Smooth muscle cell (in vitro differentiated cells): ENCODE data around the gene PRR35. TPM values are rescaled to one million over a fixed set of nuclear protein-coding genes. Genes with fewer than 3 reads are reported as not detected.

Experiments used
- DNase-seq: peaks from one replicate; lab custom pipeline; 2025; ENCODE audit not compliant: unreplicated experiment; lab: John Stamatoyannopoulos, UW
- H2AFZ ChIP-seq: fragments of 200-600 bp; sonication (generic); 2 replicates; pipeline ENCODE4 v1.6.0; 2016; ENCODE audit warnings: antibody characterized with exemption, low read depth, mild to moderate bottlenecking
- H3F3A ChIP-seq: fragments of 200-600 bp; sonication (generic); 2 replicates; pipeline ENCODE4 v1.6.0; 2017; ENCODE audit warnings: antibody characterized with exemption, low read depth
- H3K27ac ChIP-seq: fragments of 200-600 bp; sonication (generic); 2 replicates; pipeline ENCODE4 v1.5.1; 2016; ENCODE audit warnings: low read depth, mild to moderate bottlenecking
- H3K27me3 ChIP-seq: fragments of 200-600 bp; sonication (generic); 2 replicates; pipeline ENCODE4 v1.6.1; 2016; ENCODE audit warnings: low read depth, mild to moderate bottlenecking
- H3K36me3 ChIP-seq: fragments of 200-600 bp; sonication (generic); 2 replicates; pipeline ENCODE4 v1.5.1; 2016; ENCODE audit warnings: low read depth
- H3K4me1 ChIP-seq: fragments of 200-600 bp; sonication (generic); 2 replicates; pipeline ENCODE4 v1.5.1; 2016; ENCODE audit warnings: low read depth
- H3K4me2 ChIP-seq: fragments of 200-600 bp; sonication (generic); 2 replicates; pipeline ENCODE4 v1.6.0; 2016; ENCODE audit warnings: mild to moderate bottlenecking
- H3K4me3 ChIP-seq: fragments of 200-600 bp; sonication (generic); 2 replicates; pipeline ENCODE4 v1.5.1; 2016; ENCODE audit warnings: mild to moderate bottlenecking
- H3K79me2 ChIP-seq: fragments of 200-600 bp; sonication (generic); 2 replicates; pipeline ENCODE4 v1.6.0; 2016; ENCODE audit warnings: low read depth, mild to moderate bottlenecking
- H3K9ac ChIP-seq: fragments of 200-600 bp; sonication (generic); 2 replicates; pipeline ENCODE4 v1.6.0; 2016; ENCODE audit warnings: low read depth
- H3K9me3 ChIP-seq: fragments of 200-600 bp; sonication (generic); replicated peaks from 2 replicates; pipeline ENCODE4 v1.5.1; 2016; ENCODE audit warnings: low read depth
- H4K20me1 ChIP-seq: fragments of 200-600 bp; sonication (generic); 2 replicates; pipeline ENCODE4 v1.6.0; 2016; ENCODE audit warnings: low read depth
- WGBS: methylation state at CpG from one replicate; pipeline ENCODE4 v1.1.7; 2016; ENCODE audit warnings: low lambda C conversion rate; 5-methylcytosine and 5-hydroxymethylcytosine counted together
- polyA plus RNA-seq: library from polyadenylated mRNA; unstranded; fragments of >200 nt; fragmentation: Nextera tagmentation; extraction: Ambion mirVana; gene quantifications from 2 replicates; pipeline ENCODE4 v1.2.1, GENCODE V29; 2016
- total RNA-seq: library from RNA; depleted of rRNA; stranded (reverse); fragments of >200 nt; gene quantifications from 2 replicates; pipeline ENCODE4 v1.2.3, GENCODE V29; 2014
- TF ChIP-seq, protein P1 (sequence below): fragments of 200-600 bp; sonication (generic); IDR thresholded peaks from 2 replicates; pipeline ENCODE4 v1.5.1; 2017; ENCODE audit warnings: borderline replicate concordance, mild to moderate bottlenecking, antibody characterized with exemption; ENCODE audit not compliant: insufficient read depth, poor library complexity, severe bottlenecking

Gene PRR35
- total and polyA plus RNA-seq, 2 experiments from 2014 or later: not detected

DNA sequence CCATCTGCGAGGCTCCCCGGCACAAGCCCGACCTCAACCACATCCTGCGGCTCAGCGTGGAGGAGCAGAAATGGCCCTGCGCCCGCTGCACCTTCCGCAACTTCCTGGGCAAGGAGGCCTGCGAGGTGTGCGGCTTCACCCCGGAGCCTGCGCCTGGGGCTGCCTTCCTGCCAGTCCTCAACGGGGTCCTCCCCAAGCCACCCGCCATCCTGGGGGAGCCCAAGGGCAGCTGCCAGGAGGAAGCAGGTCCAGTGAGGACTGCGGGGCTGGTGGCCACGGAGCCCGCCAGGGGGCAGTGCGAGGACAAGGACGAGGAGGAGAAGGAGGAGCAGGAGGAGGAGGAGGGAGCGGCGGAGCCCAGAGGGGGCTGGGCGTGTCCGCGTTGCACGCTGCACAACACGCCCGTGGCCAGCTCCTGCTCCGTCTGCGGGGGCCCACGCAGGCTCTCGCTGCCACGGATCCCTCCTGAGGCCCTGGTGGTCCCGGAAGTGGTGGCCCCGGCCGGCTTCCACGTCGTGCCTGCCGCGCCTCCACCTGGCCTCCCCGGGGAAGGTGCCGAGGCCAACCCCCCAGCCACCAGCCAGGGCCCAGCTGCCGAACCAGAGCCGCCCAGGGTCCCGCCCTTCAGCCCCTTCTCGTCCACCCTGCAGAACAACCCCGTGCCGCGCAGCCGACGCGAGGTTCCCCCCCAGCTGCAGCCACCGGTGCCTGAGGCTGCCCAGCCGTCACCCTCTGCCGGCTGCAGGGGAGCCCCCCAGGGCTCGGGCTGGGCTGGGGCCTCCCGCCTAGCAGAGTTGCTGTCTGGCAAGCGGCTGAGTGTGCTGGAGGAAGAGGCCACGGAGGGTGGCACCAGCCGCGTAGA lies 13.1 kb upstream of the PRR35 start:
- 90% methylated on average over 52 of the region's 60 CpGs for WGBS
- no peaks in the 10 kb centered on the region for H3K36me3 ChIP-seq
- no peaks in the 10 kb centered on the region for H3K4me1 ChIP-seq
- H4K20me1 ChIP-seq: peaks cover 54% of the 10 kb centered on the region
- no peak overlapping the region for H2AFZ ChIP-seq
- no peaks in the 10 kb centered on the region for H3K27me3 ChIP-seq
- peak; percentile 14 for DNase-seq
- no peaks in the 10 kb centered on the region for H3F3A ChIP-seq
- TF ChIP-seq, protein P1, sequence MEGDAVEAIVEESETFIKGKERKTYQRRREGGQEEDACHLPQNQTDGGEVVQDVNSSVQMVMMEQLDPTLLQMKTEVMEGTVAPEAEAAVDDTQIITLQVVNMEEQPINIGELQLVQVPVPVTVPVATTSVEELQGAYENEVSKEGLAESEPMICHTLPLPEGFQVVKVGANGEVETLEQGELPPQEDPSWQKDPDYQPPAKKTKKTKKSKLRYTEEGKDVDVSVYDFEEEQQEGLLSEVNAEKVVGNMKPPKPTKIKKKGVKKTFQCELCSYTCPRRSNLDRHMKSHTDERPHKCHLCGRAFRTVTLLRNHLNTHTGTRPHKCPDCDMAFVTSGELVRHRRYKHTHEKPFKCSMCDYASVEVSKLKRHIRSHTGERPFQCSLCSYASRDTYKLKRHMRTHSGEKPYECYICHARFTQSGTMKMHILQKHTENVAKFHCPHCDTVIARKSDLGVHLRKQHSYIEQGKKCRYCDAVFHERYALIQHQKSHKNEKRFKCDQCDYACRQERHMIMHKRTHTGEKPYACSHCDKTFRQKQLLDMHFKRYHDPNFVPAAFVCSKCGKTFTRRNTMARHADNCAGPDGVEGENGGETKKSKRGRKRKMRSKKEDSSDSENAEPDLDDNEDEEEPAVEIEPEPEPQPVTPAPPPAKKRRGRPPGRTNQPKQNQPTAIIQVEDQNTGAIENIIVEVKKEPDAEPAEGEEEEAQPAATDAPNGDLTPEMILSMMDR: peak; percentile 46
- H3K4me3 ChIP-seq: no peak overlapping the region
- no peak overlapping the region for H3K4me2 ChIP-seq
- no peaks in the 10 kb centered on the region for H3K9me3 ChIP-seq
- no peak overlapping the region for H3K9ac ChIP-seq
- H3K79me2 ChIP-seq: peaks cover 6% of the 10 kb centered on the region
- no peak overlapping the region for H3K27ac ChIP-seq

DNA sequence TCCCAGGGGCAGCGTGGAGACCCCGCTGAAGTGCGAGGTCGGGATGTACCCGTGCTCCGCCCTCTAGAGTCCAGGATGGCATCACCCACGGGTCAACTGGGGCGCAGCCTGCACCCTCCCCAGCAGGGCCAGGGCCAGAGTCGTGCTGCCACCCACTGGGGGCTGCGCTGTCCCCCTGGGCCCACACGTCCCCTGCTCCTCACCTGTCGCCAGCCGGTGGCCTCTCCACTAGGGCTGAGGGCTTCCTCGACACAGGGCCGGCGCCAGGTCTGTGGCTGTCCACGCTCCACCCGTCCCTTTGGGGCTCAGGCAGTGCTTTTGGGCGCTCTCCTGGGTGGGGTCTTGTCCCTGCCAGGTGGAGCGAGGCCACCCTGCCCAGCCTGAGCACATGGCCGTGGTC lies 11.6 kb upstream of the PRR35 start:
- Histone ChIP-seq H3K4me1 (no peaks in the 10 kb centered on the region), H2AFZ (no peak overlapping the region), H3K4me3 (no peak overlapping the region), H4K20me1 (peaks cover 40% of the 10 kb centered on the region), H3K27me3 (no peaks in the 10 kb centered on the region), H3K4me2 (no peak overlapping the region), H3K27ac (no peak overlapping the region), H3K9ac (no peak overlapping the region), H3K79me2 (no peaks in the 10 kb centered on the region), H3K36me3 (no peaks in the 10 kb centered on the region), H3F3A (no peaks in the 10 kb centered on the region), H3K9me3 (no peaks in the 10 kb centered on the region)
- no peak for DNase-seq
- WGBS: 95% methylated on average over 15 of the region's 21 CpGs
- TF ChIP-seq, protein P1: no peak

- H3K4me1 ChIP-seq: no peaks in the 10 kb centered on the region
- DNase-seq: no peak
- no peak overlapping the region for H3K9ac ChIP-seq
- no peaks in the 10 kb centered on the region for H3K27me3 ChIP-seq
- no peak overlapping the region for H2AFZ ChIP-seq
- WGBS: 97% methylated on average over 48 of the region's 54 CpGs
- H3K9me3 ChIP-seq: no peaks in the 10 kb centered on the region
- no peak overlapping the region for H3K4me3 ChIP-seq
- H3K36me3 ChIP-seq: no peaks in the 10 kb centered on the region
- H3F3A ChIP-seq: no peaks in the 10 kb centered on the region
- H4K20me1 ChIP-seq: peaks cover 32% of the 10 kb centered on the region
- TF ChIP-seq, protein P1: peak; percentile 20
- no peak overlapping the region for H3K4me2 ChIP-seq
- no peak overlapping the region for H3K27ac ChIP-seq
- H3K79me2 ChIP-seq: no peaks in the 10 kb centered on the region
Observed at GRCh38 chr16:549544-550263, 10.5 kb upstream of the PRR35 start.
